ENCODE results near the gene UBE2Q1.

GRCh38 chr1:154502744-154503115 is 55.7 kb downstream of the UBE2Q1 start:
- no peak for TF ChIP-seq CTCF (IDR thresholded peaks at IDR 0.05)
- TF ChIP-seq POLR2A (IDR thresholded peaks at IDR 0.05), result no peak
